GM12878 (cell line): ENCODE measurements around the gene GBA3. TPM values are rescaled to one million over a fixed set of nuclear protein-coding genes. Genes with fewer than 3 reads are reported as not detected.

ENCODE experiments used
- ATAC-seq: fragments of 200-7000 bp; cut with Tn5 transposase; 3 replicates; pipeline ENCODE4 v1.9.1; 2020; ENCODE audit warnings: mild to moderate bottlenecking, moderate library complexity
- BruUV-seq: library from RNA; stranded (reverse); fragments of 400-500 nt; replicated peaks from 2 replicates; lab custom pipeline; 2021; lab: Mats Ljungman, UMichigan
- CTCF ChIA-PET: fragments of 300-600 bp; sonication (Branson Sonifier 250); formaldehyde crosslinking; extraction: SDS; loops from one replicate; lab custom pipeline; 2021; ENCODE audit warnings: inconsistent platforms; lab: Yijun Ruan, JAX
- POLR2A ChIA-PET: fragments of 350-600 bp; formaldehyde crosslinking; extraction: SDS; loops from one replicate; lab custom pipeline; 2021; ENCODE audit warnings: inconsistent platforms; lab: Charles Lee
- RAD21 ChIA-PET: fragments of 300-600 bp; sonication (Branson Sonifier 250); formaldehyde crosslinking; loops from one replicate; lab custom pipeline; 2023; ENCODE audit warnings: antibody characterized with exemption; ENCODE audit not compliant: unreplicated experiment; lab: Charles Lee
- SMC1A ChIA-PET: fragments of 300-600 bp; sonication (Branson Sonifier 250); formaldehyde crosslinking; loops from one replicate; lab custom pipeline; 2023; ENCODE audit not compliant: unreplicated experiment, uncharacterized antibody; lab: Charles Lee
- DNase-seq: peaks from one replicate; pipeline ENCODE4 v3.0.0-alpha.2; 2011; ENCODE audit warnings: low read depth, low spot score
- FAIRE-seq: peaks from 3 replicates; lab custom pipeline; 2011; peaks lifted over from hg19 to GRCh38; lab: Jason Lieb, UNC
- H2AFZ ChIP-seq: 2 replicates; pipeline ENCODE4 v1.6.0; 2011; ENCODE audit warnings: low read depth, low read length, control low read depth; ENCODE audit not compliant: control insufficient read depth
- H3K27ac ChIP-seq: 2 replicates; pipeline ENCODE4 v1.5.1; 2011; ENCODE audit warnings: control low read depth; ENCODE audit not compliant: control insufficient read depth, insufficient read depth
- H3K27me3 ChIP-seq, 2 experiments: replicated peaks in 1 of 2; 2 replicates each; pipeline versions ENCODE4 v1.6.0 to v1.6.1; 2011; ENCODE audit warnings: low read length in 1 of 2; ENCODE audit not compliant: control insufficient read depth in 2 of 2, insufficient read depth in 2 of 2
- H3K36me3 ChIP-seq, 2 experiments: 2 replicates each; pipeline ENCODE4 v1.5.1; 2011; ENCODE audit warnings: low read length in 1 of 2; ENCODE audit not compliant: control insufficient read depth in 2 of 2, insufficient read depth in 2 of 2
- H3K4me1 ChIP-seq: 2 replicates; pipeline ENCODE4 v1.6.1; 2011; ENCODE audit warnings: mild to moderate bottlenecking, low read length, moderate library complexity, mixed read lengths; ENCODE audit not compliant: control insufficient read depth, insufficient read depth
- H3K4me2 ChIP-seq: 2 replicates; pipeline ENCODE4 v1.6.0; 2011; ENCODE audit warnings: control low read depth; ENCODE audit not compliant: control insufficient read depth, insufficient read depth
- H3K4me3 ChIP-seq: fragments of 200-600 bp; sonication (generic); 2 replicates; pipeline ENCODE4 v1.5.1; 2016
- H3K79me2 ChIP-seq: 2 replicates; pipeline ENCODE4 v1.6.0; 2011; ENCODE audit warnings: low read length; ENCODE audit not compliant: control insufficient read depth, insufficient read depth
- H3K9ac ChIP-seq: 2 replicates; pipeline ENCODE4 v1.8.0; 2011; ENCODE audit warnings: low read length, control low read depth, mixed read lengths; ENCODE audit not compliant: control insufficient read depth, insufficient read depth
- H3K9me3 ChIP-seq: replicated peaks from 3 replicates; pipeline ENCODE4 v1.5.1; 2011; ENCODE audit warnings: mild to moderate bottlenecking, low read length; ENCODE audit not compliant: control insufficient read depth, insufficient read depth
- H4K20me1 ChIP-seq: 2 replicates; pipeline ENCODE4 v1.6.0; 2011; ENCODE audit not compliant: control insufficient read depth, insufficient read depth
- ASH2L ChIP-seq: fragments of 300-600, 200-600 bp; sonication (generic); IDR thresholded peaks from 2 replicates; pipeline ENCODE4 v1.6.1; 2017; ENCODE audit warnings: low read depth, mild to moderate bottlenecking, borderline replicate concordance
- BMI1 ChIP-seq: fragments of 450-650 bp; IDR thresholded peaks from 2 replicates; pipeline ENCODE4 v1.6.1; 2016; ENCODE audit warnings: mild to moderate bottlenecking, moderate library complexity, borderline replicate concordance
- CEBPB ChIP-seq, 2 experiments: fragments of 150-350 bp in 1 of 2; IDR thresholded peaks; 2 replicates each; pipeline ENCODE4 v1.6.1; 2012 to 2014; ENCODE audit warnings: low read depth in 2 of 2, low read length in 2 of 2, borderline replicate concordance in 1 of 2, inconsistent platforms in 1 of 2
- FOXM1 ChIP-seq: IDR thresholded peaks from 2 replicates; pipeline ENCODE4 v1.6.1; 2012; ENCODE audit warnings: low read depth, mild to moderate bottlenecking, inconsistent platforms, low read length, moderate library complexity
- PAX5 ChIP-seq: IDR thresholded peaks from 2 replicates; pipeline ENCODE4 v1.6.1; 2011; ENCODE audit warnings: low read depth, low read length, borderline replicate concordance
- POLR2AphosphoS2 ChIP-seq: IDR thresholded peaks from 2 replicates; pipeline ENCODE4 v1.6.1; 2011; ENCODE audit warnings: low read depth, mild to moderate bottlenecking, low read length, improper control_type of control experiment, moderate library complexity
- POLR2AphosphoS5 ChIP-seq: IDR thresholded peaks from 2 replicates; pipeline ENCODE4 v1.6.1; 2011; ENCODE audit warnings: mild to moderate bottlenecking, low read length, inconsistent platforms
- RCOR1 ChIP-seq: conservative IDR thresholded peaks from 2 replicates; pipeline ENCODE4 v1.6.1; 2012; ENCODE audit warnings: low read depth, low read length, improper control_type of control experiment
- SMAD5 ChIP-seq: IDR thresholded peaks from 2 replicates; pipeline ENCODE4 v1.6.1; 2016; ENCODE audit warnings: antibody characterized with exemption, low read depth
- TAF1 ChIP-seq: IDR thresholded peaks from 2 replicates; pipeline ENCODE4 v1.6.1; 2011; ENCODE audit warnings: mild to moderate bottlenecking, low read depth, low read length, borderline replicate concordance
- USF2 ChIP-seq: IDR thresholded peaks from 2 replicates; pipeline ENCODE4 v1.6.1; 2011; ENCODE audit warnings: low read depth, low read length, improper control_type of control experiment, borderline replicate concordance
- ZNF592 ChIP-seq: fragments of 450-650 bp; IDR thresholded peaks from 2 replicates; pipeline ENCODE4 v1.6.1; 2017; ENCODE audit warnings: mild to moderate bottlenecking, moderate library complexity
- ZZZ3 ChIP-seq: IDR thresholded peaks from 2 replicates; pipeline ENCODE4 v1.6.1; 2011; ENCODE audit warnings: low read depth; ENCODE audit not compliant: control insufficient read depth, insufficient read length
- WGBS: methylation state at CpG from one replicate; pipeline ENCODE4 v1.1.6; 2016; ENCODE audit warnings: low lambda C conversion rate; ENCODE audit not compliant: insufficient replicate concordance, insufficient coverage; ENCODE audit errors: missing lambda C conversion rate; 5-methylcytosine and 5-hydroxymethylcytosine counted together
- in situ Hi-C: fragments of 300-500 bp; cut with MboI; formaldehyde crosslinking; loops from 9 replicates; pipeline ENCODE4 v1.14.3; 2018; ENCODE audit warnings: mixed read lengths
- intact Hi-C: fragments of 100-400 bp; cut with micrococcal nuclease; formaldehyde crosslinking; loops from one replicate; pipeline ENCODE4 v1.14.2; 2022; ENCODE audit not compliant: unreplicated experiment
- polyA plus RNA-seq, 11 experiments: library from polyadenylated mRNA; depleted of rRNA in 4 of 11; unstranded in 6 of 11; stranded (reverse) in 5 of 11; fragments of >200 nt; fragmentation: Nextera tagmentation in 4 of 11; fragmentation: Illumina TruSeq in 1 of 11; extraction: Ambion mirVana in 4 of 11; extraction: Trizol in 1 of 11; gene quantifications; 1 replicate in 1 of 11; 2 replicates in 10 of 11; pipeline versions ENCODE4 v1.2.1 to v1.2.3, GENCODE V29; 2011 to 2016; ENCODE audit warnings: inconsistent platforms in 2 of 11, missing spikeins in 2 of 11, low read depth in 1 of 11
- total RNA-seq, 4 experiments: library from RNA; depleted of rRNA in 3 of 4; stranded (reverse); fragments of >200 nt in 3 of 4; fragmentation: Illumina TruSeq in 1 of 4; extraction: Trizol in 1 of 4; gene quantifications; 2 replicates each; pipeline versions ENCODE4 v1.2.1 to v1.2.3, GENCODE V29; 2013 to 2021
- TF ChIP-seq, protein P1 (sequence below): IDR thresholded peaks from 2 replicates; pipeline ENCODE4 v1.6.1; 2012; ENCODE audit warnings: mild to moderate bottlenecking, low read depth, low read length

GBA3 gene
- total and polyA plus RNA-seq, 10 of the 15 experiments (the other 5 are each of a cell fraction or from before 2014, with no cell fraction given): 0.10 to 7.2 (median 0.27) TPM

- no peak for TF ChIP-seq POLR2AphosphoS2
Observed at GRCh38 chr4:22653752-22654151, 39.0 kb upstream of the GBA3 start (continued).

- FAIRE-seq (no peak), DNase-seq (no peak), ATAC-seq (no peak)
- ChIA-PET POLR2A (interaction anchor here (0.5 to 0.6 kb wide), 2 partner anchors 49 to 545 kb away, joined by 3 to 4 read pairs; no protein-coding TSS in a partner anchor), RAD21 (interaction anchor here (1.3 to 1.6 kb wide), 2 partner anchors 11 to 20 kb away, joined by 3 to 4 read pairs; no protein-coding TSS in a partner anchor), SMC1A (interaction anchor here (0.7 to 4.4 kb wide), 7 partner anchors 8 to 54 kb away, joined by 3 to 24 read pairs (median 3); no protein-coding TSS in a partner anchor), CTCF (interaction anchor here (0.6 to 3.1 kb wide), 7 partner anchors 8 to 1265 kb away, joined by 3 to 8 read pairs (median 4); no protein-coding TSS in a partner anchor)
- Histone ChIP-seq H3K79me2 (no peaks in the 10 kb centered on the region), H4K20me1 (no peaks in the 10 kb centered on the region), H3K9me3 (no peaks in the 10 kb centered on the region), H3K4me1 (no peaks in the 10 kb centered on the region), H3K27ac (no peak overlapping the region), H3K27me3 (no peaks in the 10 kb centered on the region), H2AFZ (no peak overlapping the region), H3K9ac (no peak overlapping the region), H3K4me2 (no peak overlapping the region), H3K36me3 (no peaks in the 10 kb centered on the region), H3K4me3 (no peak overlapping the region)
- BruUV-seq: no TSS peak
- WGBS: 8% methylated on average over 6 of the region's 6 CpGs
- intact Hi-C loops: no loop called here
- in situ Hi-C loops: no loop called here
- TF ChIP-seq FOXM1: no peak
- no peak for TF ChIP-seq USF2
- TF ChIP-seq RCOR1: no peak
- TF ChIP-seq ZZZ3: no peak
- no peak for TF ChIP-seq BMI1
- no peak for TF ChIP-seq SMAD5
- TF ChIP-seq, protein P1, sequence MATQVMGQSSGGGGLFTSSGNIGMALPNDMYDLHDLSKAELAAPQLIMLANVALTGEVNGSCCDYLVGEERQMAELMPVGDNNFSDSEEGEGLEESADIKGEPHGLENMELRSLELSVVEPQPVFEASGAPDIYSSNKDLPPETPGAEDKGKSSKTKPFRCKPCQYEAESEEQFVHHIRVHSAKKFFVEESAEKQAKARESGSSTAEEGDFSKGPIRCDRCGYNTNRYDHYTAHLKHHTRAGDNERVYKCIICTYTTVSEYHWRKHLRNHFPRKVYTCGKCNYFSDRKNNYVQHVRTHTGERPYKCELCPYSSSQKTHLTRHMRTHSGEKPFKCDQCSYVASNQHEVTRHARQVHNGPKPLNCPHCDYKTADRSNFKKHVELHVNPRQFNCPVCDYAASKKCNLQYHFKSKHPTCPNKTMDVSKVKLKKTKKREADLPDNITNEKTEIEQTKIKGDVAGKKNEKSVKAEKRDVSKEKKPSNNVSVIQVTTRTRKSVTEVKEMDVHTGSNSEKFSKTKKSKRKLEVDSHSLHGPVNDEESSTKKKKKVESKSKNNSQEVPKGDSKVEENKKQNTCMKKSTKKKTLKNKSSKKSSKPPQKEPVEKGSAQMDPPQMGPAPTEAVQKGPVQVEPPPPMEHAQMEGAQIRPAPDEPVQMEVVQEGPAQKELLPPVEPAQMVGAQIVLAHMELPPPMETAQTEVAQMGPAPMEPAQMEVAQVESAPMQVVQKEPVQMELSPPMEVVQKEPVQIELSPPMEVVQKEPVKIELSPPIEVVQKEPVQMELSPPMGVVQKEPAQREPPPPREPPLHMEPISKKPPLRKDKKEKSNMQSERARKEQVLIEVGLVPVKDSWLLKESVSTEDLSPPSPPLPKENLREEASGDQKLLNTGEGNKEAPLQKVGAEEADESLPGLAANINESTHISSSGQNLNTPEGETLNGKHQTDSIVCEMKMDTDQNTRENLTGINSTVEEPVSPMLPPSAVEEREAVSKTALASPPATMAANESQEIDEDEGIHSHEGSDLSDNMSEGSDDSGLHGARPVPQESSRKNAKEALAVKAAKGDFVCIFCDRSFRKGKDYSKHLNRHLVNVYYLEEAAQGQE: no peak
- TF ChIP-seq PAX5: no peak
- no peak for TF ChIP-seq ASH2L
- no peak for TF ChIP-seq POLR2AphosphoS5
- TF ChIP-seq CEBPB (IDR thresholded peaks at IDR 0.05; ENCODE audit: borderline replicate concordance in 1 of 2, low read depth in 2 of 2, low read length in 2 of 2): no peak
- TF ChIP-seq ZNF592: no peak
- no peak for TF ChIP-seq TAF1
Observed at GRCh38 chr4:22661443-22661842, 31.3 kb upstream of the GBA3 start.
